ENCODE results near the gene MYT1.

Gene MYT1

DNA sequence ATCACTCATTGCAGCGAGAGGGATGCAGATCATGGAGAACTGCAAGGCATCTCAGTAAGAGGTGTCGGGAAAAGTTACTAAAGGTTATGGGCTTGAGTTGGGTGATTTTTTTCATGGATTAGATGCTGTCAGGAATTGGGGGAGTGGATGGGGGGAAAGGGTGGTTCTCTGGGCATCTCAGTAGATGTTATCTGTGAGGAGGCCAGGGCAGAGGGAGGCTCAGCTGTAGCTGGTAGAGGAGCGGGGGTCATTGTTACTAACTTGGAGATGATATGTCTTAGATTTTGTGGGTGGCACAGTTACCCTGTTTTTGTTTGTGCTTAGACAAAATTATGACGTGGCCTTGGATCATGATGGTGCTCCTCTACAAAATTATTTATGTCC is 88.7 kb downstream of the MYT1 start:
- DNase-seq = no peak

DNA sequence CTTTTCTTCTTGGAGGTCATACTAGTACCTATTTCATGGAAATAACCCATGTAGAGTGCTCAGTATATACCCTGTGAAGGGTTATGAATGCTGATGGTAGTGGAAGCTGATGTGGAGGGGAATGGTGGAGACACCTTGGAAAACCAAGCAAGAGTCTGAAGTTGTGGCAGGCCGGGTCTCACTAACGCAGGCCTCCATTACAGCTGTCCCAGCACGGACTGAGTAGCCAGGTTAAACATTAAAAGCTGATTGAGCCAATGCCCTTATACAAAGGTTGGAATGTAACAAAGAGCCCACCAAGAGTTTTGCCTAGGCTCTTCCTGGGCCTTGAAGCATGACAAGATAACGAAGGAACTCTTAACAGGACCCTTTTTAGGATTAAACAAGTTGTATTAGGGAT is 89.2 kb downstream of the MYT1 start:
- no peak for DNase-seq

DNA sequence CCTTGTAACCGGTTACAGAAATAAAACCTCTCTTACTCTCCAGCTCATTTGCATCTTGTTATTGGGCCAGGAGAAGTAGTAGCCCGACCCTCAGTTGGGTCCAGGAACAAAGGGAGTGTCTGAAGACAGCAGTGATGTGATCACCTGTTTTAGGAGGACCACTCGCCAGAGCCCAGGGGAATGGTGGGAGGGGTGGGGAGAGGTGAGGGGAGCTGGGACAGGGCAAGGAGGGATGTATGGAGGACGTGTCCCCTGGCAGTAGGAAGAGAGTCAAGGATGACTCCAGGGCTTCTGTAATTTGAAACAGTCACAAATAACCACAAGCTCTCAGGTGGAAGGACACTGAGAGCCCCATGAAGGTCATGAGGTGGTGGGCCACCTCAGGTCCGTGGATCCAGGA is 89.9 kb downstream of the MYT1 start:
- DNase-seq = no peak

DNA sequence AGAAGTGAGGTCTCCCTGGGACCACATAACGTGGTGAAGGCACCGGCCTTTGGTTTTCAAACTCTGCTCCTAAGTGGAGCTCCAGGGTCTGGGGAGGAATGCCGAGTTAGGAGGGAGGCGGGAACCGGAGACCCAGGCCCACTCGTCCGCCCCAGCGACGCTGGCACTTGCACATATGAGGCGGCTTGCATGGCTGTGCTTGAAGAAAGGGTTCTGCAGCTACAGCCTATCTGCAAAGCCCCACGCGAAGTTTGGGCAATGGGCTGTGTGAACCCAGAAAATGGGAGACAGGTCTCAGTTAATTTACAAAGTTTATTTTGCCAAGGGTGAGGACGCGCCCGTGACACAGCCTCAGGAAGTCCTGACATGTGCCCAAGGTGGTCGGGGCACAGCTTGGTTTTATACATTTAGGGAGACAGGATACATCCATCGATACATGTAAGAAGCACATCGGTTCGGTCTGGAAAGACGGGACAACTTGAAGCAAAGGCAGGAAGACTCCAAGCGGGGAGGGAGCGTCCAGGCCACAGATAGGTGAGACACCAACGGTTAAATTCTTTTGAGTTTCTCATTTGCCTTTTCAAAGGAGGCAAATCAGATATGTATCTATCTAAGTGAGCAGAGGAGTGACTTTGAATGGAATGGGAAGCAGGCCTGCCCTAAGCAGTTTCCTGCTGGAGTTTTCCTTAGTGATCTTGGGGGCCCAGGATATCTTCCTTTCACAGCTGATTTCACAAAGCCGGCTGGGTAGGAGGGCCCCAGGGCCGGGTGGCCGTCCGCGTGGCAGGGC is 90.5 kb downstream of the MYT1 start:
- DNase-seq = no peak

DNA sequence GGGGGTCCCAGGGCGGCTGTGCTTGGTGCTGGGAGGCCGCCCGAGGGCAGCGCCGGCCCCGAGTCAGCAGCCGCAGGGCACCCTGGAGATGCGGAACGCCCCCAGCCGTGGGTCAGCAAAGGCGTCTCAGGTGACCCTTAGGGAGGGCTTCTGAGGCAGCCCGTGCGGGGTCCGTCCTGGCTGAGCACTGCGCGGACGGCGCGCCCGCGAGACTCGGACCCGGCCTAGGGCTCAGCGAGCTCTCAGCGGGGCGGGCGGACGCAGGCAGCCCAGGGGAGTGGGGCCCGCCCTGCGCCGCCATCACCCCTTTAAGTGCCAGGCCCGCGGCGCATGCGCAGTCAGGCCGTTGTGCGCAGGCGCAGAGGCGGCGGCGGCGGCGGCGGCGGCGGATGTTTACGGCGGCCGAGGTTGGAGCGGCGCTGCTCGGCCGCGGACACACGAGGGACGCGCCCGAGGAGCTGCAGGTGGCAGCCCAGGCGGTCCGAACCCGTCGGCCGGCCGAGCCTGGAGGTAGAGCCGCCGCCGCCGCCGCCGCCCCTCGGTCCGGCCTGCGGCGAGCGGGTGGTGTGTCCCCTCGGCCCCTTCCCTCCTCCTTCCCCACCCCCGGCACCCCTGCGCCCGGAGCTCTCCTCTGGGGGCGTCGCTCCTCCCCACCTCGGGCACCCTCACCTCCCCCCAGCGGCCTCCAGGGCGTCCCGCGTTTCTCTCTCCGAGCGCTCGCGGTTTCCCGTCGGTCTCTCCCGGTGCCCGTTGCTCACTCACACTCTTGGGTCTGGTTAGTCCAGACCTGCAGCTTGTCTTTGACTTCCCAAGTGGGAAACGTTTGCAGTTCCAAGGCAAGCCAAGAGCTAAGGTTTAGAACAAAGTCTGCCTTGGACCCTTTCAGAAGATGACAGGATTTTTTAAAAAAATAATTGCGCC is 91.4 kb downstream of the MYT1 start, which contains the start of gene PCMTD2:
Gene PCMTD2, plus strand, starts transcription at position 388 of the 921 bp plus-strand sequence. CDS start 4,218 bp downstream, outside the sequence.
- DNase-seq = peak; percentile 83

DNA sequence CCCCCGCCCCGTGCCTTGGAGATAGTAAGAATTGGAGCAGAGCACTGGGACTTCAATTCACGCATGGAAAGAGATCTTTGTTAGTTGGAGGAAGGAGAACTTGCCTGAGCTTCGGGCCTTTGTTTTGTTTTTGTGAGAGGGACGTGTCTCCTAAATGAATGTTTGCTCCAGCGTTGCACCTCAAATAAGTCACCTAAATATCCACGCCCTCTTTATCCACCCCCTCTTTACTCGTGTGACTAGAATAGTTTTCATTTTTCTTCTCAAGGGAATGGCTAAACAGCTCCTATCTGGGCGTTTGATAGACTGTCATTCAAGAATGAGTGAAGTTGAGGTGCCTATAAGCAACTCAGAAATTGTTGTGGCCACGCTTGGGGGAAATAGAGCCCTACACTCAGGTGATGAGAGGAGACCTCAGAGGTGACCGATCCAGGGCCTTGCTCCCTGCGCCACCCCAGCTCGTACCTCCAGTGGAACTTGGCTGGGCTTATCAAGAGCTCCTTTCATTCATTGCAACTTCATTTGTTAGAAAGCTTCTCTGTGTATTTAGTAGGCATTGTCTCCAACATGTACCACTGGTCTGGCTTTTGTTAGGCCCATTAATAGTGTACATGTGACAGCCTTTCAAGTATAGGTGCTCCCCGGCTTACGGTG is 92.2 kb downstream of the MYT1 start:
- DNase-seq = no peak

DNA sequence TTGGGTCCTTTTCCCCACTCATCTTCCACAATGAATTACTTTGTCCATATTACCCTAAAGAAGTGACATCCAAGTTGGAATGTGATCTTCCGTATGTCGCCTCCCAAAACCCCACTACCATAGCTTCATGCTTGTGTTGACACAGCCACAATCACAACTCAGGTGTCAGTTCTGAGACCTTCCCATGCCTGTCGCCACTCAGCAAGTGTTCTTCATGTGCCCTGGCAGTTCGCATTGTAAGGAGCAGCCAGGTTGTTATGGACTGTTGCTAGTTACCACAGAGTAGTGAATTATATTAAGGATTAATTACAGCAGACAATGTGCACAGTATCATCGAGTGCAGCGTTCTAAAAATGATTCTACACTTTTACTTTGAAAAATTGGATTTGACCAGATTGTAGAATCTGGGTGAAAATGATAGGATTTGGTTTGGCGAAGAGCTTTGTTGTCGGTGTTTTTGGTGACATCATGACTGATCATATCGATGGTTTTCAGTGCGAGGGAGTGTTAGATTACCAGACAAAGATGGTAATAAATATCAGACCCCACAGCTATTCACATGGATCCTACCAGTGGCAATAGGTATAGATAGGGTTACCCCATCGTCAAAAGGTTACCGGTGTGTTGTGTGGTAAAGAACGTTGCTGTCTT is 93.0 kb downstream of the MYT1 start:
- DNase-seq = no peak

DNA sequence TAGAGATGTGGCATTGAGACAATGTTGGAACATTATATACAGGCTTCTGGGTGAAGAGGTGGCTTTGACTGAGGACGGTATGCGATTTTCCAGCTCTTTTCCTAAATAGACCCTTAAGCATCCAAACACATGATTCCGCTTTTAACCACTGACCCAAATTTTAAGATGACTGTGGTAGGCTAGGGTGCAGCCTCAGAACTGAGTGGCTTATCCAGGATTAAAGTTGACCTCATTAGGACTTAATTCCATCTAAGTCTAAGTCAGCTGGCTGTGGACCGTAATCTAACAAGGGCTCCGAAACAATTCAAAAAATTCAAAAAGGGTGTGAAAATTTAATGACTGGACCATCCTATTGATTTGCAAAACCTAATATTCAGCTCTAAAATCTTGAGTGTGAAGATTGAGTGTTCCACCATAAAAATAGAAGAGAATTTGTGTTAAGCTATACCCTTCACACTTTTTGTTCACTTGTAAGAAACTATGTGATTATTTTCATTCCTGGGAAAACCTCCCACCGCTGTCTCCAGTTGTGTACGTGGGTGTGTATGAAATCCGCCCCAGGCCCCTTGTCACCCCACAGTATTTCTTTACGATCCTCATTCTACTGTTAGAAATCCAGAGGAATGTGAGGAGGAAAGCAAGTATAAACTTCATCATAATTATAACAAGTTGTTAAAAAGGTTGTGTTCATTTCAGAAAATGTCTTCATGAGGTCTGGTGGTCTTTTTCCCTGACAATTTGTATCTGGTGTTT is 94.0 kb downstream of the MYT1 start:
- no peak for DNase-seq

DNA sequence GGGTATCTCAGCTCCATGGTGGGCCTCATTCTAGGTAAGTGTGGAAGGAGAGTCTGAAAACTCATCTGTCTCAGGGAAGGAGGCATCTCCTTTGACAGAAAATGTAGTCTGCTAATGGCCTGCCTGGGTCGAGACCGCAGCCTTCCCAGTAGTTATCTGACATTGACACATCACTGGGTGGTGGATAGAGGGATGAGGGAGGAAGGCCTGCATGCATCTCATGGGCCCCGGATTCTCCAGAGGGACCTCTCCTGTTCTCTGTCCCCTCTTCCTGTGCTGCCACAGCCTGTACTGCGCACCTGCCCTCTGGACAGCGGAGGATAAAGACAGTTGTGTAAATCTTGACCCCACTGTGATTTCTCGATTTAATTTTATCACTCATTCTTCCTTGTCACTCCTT is 96.0 kb downstream of the MYT1 start:
- DNase-seq = no peak

DNA sequence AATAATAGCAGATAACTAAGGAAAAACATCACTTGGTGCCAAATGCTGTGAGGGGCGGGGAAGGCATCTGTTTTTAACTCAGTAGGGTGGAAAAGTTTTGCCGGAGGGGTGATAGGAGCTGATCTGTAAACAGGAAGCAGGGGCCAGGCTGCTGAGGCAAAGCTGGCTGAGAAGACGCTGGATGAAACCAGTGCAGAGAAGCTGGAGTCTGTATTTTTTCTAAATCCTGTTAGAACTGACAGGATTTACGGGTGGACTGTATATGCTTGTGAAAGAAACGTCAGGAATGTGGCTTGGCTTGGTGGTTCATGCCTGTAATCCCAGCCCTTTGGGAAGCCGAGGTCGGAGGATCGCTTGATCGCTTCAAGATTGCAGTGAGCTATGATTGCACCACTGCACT is 96.9 kb downstream of the MYT1 start:
- DNase-seq = no peak

DNA sequence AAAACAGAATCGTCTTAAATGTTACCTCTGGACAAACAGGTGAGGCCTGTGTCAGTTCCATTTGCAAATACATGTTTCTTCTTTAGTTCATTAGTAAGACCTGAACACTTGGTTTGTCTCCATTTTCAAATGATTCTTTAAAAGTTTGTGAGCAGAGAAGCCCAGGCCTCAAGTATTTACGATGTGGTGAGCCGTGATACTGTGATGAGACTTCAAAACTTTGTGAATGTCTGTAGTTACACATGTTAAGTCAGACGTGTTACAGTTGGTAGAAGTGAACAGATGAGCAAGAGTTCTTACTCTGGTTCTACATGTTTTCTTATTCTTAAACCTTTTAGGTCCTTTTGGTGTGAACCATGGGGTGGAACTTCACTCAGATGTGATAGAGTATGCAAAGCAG is 99.8 kb downstream of the MYT1 start:
- DNase-seq = no peak

DNA sequence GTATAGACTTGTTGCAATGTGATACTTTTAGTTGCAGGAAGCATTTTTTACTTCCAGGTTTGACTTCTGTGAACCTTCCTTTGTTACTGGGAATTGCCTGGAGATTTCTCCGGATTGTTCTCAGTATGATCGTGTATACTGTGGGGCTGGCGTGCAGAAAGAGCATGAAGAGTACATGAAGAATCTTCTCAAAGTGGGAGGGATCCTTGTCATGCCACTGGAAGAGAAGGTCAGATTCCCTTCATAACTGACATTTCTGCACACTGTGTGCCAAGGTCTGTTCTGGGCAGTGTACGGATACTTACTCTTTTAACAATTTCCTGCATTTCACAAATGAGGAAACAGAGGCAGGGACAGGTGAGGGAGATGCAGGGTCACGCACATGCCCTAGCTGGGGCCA is 100.9 kb downstream of the MYT1 start:
- no peak for DNase-seq

DNA sequence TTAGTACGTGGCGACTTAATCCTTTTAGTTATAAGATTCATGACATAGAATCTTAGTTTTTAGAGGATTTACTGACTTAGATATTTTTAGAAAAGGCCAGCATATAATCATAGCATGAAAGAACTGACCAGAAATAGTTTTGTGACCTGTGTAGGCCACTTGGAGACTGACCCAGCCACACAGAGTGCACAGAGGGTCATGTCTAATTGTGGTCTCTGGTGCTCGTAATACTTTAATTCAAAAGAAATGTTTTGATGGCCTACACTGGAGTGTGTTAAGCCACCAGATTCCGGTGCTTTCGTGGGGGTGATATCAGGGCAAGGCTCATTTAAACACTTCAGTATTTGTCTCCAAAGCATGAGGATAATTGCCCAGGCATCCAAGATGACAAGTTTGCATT is 102.7 kb downstream of the MYT1 start:
- DNase-seq = no peak

DNA sequence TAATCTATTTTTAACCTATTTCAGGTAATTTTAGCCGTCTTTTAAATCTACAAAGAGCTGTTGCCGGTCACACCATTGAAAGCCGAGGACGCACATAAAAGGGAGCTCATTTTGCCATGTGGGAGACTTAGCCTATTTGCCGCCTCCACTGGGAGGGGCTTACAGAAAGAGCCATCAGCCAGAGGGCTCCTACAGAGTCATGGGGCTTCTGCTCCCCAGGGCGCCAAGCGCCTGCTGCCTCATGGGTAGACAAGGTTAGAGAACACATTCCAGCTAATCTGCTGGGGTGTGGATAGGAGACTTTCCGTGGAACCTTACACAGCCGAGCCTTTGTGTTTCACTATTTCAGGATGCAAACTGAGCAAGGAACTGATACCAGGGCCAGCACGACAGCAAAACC is 103.9 kb downstream of the MYT1 start:
- DNase-seq = no peak

DNA sequence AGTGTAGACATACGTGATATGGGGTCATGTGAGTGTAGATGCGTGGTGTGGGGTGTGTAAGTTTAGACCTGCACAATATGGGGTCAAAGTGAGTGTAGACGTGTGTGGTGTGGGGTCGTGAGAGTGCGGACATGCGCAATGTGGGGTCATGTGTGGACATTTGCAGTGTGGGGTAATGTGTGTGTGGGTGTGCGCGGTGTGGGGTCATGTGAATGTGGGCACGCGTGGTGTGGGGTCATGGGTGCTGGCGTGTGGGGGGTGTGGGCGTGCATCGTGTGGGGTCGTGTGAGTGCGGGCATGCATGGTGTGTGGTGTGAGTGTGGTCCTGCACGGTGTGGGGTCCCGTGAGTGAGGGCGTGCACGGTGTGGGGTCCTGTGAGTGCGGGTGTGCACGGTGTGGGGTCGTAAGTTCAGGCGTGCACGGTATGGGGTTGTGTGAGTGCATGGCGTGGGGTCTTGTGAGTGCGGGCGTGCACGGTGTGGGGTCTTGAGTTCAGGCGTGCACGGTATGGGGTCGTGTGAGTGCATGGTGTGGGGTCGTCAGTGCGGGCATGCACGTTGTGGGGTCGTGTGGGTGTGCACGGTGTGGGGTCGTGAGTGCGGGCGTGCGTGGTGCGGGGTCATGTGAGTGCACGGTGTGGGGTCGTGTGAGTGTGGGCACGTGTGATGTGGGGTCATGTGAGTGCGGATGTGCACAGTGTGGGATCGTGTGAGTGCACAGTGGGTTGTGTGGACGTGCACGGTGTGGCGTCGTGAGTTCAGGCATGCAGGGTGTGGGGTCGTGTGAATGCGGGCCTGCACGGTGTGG is 105.6 kb downstream of the MYT1 start:
- DNase-seq = no peak

DNA sequence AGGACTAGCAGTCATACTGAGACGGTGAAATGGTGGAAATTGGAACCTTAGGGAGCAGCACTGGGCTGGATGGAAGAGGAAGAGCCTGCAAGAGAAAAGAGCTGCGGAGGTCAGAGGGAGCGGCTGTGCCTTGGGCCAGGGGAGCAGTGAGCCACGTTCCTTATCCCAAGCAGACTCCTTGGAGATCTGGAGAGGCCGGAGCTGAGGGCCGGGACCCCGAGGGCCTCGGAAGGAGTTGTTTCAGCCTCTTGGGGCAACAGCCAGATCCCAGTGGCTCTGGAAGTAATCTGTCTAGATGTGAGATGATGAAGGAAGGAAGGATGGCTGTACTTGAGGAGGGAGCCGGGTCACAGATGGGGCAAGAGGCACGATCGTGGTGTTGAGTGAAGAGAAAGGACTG is 107.4 kb downstream of the MYT1 start:
- no peak for DNase-seq

DNA sequence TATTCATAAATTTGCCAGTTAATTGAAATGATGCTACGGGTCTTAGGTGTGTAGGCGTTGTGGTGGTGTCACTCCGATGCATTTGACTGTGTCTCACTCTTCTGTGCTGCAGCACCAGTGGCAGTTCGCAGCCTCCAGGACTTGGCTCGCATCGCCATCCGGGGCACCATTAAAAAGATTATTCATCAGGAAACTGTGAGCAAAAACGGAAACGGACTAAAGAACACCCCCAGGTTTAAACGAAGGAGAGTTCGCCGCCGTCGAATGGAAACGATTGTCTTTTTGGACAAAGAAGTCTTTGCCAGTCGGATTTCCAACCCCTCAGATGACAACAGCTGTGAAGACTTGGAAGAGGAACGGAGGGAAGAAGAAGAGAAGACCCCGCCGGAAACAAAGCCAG is 108.9 kb downstream of the MYT1 start:
- DNase-seq = no peak

DNA sequence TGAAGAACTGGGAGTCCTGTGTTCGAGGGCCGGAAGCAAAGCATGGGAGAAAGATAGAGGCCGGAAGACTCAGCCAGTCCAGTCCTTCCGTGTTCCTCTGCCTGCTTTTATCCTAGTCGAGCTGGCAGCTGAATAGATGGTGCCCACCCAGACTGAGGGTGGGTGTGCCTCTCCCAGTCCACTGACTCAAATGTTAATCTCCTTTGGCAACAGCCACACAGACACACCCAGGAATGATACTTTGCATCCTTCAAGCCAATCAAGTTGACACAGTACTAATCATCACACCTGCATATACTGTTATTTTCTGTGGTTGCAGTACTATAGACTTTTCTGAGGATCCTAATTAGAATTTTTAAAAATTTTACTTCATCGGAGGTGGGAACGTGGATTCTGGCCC is 112.6 kb downstream of the MYT1 start:
- DNase-seq = no peak

DNA sequence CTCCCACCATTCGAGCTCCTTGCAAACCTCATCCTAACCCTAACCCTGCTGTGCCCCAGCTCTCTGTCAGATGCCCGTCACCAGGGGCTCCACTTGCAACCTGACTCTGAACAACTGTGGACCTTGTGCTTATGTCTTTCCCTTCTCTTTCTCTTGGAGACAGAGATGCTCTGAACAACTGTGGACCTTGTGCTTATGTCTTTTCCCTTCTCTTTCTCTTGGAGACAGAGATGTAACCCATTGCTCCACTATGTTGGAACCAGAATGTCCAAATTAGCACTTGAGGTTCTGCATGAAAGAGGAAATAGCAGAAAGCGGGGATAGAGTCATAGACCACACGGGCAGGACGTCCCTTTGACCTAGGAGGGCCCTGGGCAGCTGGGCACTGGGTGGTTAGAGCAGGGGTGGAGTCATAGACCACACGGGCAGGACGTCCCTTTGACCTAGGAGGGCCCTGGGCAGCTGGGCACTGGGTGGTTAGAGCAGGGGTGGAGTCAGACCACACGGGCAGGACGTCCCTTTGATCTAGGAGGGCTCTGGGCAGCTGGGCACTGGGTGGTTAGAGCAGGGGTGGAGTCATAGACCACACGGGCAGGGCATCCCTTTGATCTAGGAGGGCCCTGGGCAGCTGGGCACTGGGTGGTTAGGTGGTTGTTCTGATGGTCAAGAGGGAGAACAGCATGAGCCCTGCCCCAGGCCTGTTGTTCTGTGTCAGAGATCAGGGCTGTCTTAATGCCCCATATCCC is 113.5 kb downstream of the MYT1 start:
- DNase-seq = no peak

DNA sequence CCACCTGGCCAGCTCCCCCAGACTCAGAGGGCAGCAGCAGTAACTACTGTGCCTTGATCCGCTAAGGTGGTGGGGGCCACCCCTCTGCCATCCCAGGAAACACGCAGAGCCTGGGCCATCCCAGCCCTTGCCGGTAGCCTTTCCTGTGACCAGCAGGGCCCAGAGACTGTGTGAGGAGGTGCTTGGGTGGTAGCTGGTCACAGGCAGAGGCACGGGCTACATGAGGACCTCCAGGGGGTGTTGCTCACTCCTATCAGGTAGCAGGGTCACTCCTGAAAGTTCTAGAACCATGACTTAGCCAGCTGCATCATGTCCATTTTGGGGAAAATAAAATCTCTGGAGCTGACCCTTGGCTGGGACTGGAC is 114.0 kb downstream of the MYT1 start:
- DNase-seq = no peak

All from central memory CD4-positive, alpha-beta T cell (primary cell).